DOHH2 (cell line): Measurements from ENCODE around the gene ARF1.

Experiments used
- CTCF ChIP-seq: fragments of 200-600 bp; sonication (generic); IDR thresholded peaks from one replicate; pipeline ENCODE4 v1.5.1; 2014; ENCODE audit warnings: antibody characterized with exemption, mild to moderate bottlenecking, low read depth, low read length; ENCODE audit not compliant: poor library complexity, severe bottlenecking
- EZH2phosphoT487 ChIP-seq: fragments of 200-600 bp; sonication (generic); IDR thresholded peaks from 2 replicates; pipeline ENCODE4 v1.6.1; 2017; ENCODE audit warnings: borderline replicate concordance, mild to moderate bottlenecking, antibody characterized with exemption, low read length, moderate library complexity, mixed read lengths

DNA sequence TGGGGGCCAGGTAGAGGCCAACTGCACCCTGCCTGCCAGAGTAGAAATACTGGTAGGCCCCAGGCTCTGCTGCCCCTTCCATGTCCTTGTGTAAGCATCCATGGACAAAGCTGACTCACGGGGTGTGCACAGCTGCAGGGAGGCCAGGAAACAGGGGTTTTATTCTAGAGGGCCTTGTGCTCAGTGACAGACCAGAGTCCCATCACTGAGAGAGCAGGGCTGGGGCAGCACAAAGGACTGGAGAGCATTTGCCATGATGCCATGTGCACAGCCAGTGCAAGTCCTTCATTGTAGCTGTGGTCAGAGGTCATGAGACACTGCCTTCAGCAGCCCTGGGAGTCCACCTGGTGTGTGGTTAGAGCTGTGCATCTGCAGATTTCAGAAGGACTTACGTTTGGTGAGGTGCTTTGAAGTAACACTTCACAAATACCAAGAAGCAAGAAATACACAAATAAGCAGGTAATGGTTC, 8.1 kb downstream of the ARF1 start:
- TF ChIP-seq CTCF (no peak), EZH2phosphoT487 (no peak)
